H1 (cell line): ENCODE results near the gene RREB1. TPM values are rescaled to one million over a fixed set of nuclear protein-coding genes. Genes with fewer than 3 reads are reported as not detected.

ENCODE experiments used
- CTCF ChIA-PET: fragments of 300-600 bp; sonication (Branson Sonifier 250); formaldehyde crosslinking; loops from one replicate; lab custom pipeline; 2021; ENCODE audit not compliant: partially characterized antibody; lab: Charles Lee
- POLR2A ChIA-PET: fragments of 300-600 bp; sonication (Branson Sonifier 250); formaldehyde crosslinking; loops from one replicate; lab custom pipeline; 2021; ENCODE audit warnings: inconsistent platforms; ENCODE audit not compliant: partially characterized antibody; lab: Charles Lee
- DNase-seq, 2 experiments: peaks; one replicate each; pipeline versions ENCODE4 v3.0.0 to v3.0.0-alpha.2; 2010 to 2022; ENCODE audit warnings: low spot score in 2 of 2, low read depth in 1 of 2, mixed read lengths in 1 of 2
- FAIRE-seq: peaks from 2 replicates; lab custom pipeline; 2011; peaks lifted over from hg19 to GRCh38; lab: Jason Lieb, UNC
- H2AFZ ChIP-seq: 2 replicates; pipeline ENCODE4 v1.8.1; 2012; ENCODE audit warnings: low read length, inconsistent platforms
- H2AK5ac ChIP-seq: 2 replicates; pipeline ENCODE4 v1.6.1; 2013; ENCODE audit warnings: low read depth, low read length
- H2BK120ac ChIP-seq: replicated peaks from 2 replicates; pipeline ENCODE3; 2013; ENCODE audit warnings: low read depth, low read length, inconsistent platforms
- H2BK12ac ChIP-seq: 2 replicates; pipeline ENCODE4 v1.6.1; 2013; ENCODE audit warnings: low read depth, low read length
- H2BK15ac ChIP-seq: 2 replicates; pipeline ENCODE4 v1.6.1; 2013; ENCODE audit warnings: low read length
- H2BK20ac ChIP-seq: 2 replicates; pipeline ENCODE4 v1.6.1; 2013; ENCODE audit warnings: low read length
- H2BK5ac ChIP-seq: 2 replicates; pipeline ENCODE4 v1.6.1; 2013; ENCODE audit warnings: low read depth, low read length
- H3K14ac ChIP-seq: 2 replicates; pipeline ENCODE4 v1.6.1; 2013; ENCODE audit warnings: inconsistent platforms; ENCODE audit not compliant: insufficient read length
- H3K18ac ChIP-seq: 2 replicates; pipeline ENCODE4 v1.6.1; 2013; ENCODE audit warnings: low read length; ENCODE audit errors: extremely low read depth
- H3K23ac ChIP-seq: 2 replicates; pipeline ENCODE4 v1.6.1; 2013; ENCODE audit warnings: inconsistent platforms; ENCODE audit not compliant: insufficient read length
- H3K23me2 ChIP-seq: 2 replicates; pipeline ENCODE4 v1.6.1; 2013; ENCODE audit warnings: low read depth, low read length
- H3K27ac ChIP-seq: 2 replicates; pipeline ENCODE4 v1.6.1; 2011; ENCODE audit warnings: low read depth, low read length, inconsistent platforms
- H3K27me3 ChIP-seq, 4 experiments: replicated peaks in 1 of 4; 1 replicate in 1 of 4; 2 replicates in 3 of 4; pipeline versions ENCODE4 v1.6.1 to v1.8.1; 2011 to 2013; ENCODE audit warnings: low read length in 3 of 4, mild to moderate bottlenecking in 3 of 4, inconsistent platforms in 2 of 4, mixed read lengths in 2 of 4, moderate library complexity in 1 of 4; ENCODE audit not compliant: control insufficient read depth in 3 of 4, insufficient read depth in 3 of 4; ENCODE audit errors: extremely low read depth in 1 of 4
- H3K36me3 ChIP-seq, 4 experiments: 2 replicates each; pipeline versions ENCODE4 v1.6.1 to v1.8.1; 2011 to 2013; ENCODE audit warnings: mild to moderate bottlenecking in 4 of 4, low read length in 3 of 4, moderate library complexity in 2 of 4, control low read depth in 1 of 4, inconsistent platforms in 1 of 4; ENCODE audit not compliant: insufficient read depth in 4 of 4, control insufficient read depth in 2 of 4
- H3K4ac ChIP-seq: replicated peaks from 2 replicates; pipeline ENCODE3; 2013; ENCODE audit warnings: low read length, low read depth, mixed read lengths, inconsistent platforms; ENCODE audit not compliant: insufficient read length
- H3K4me1 ChIP-seq, 4 experiments: replicated peaks in 1 of 4; 1 replicate in 1 of 4; 2 replicates in 3 of 4; pipeline versions ENCODE4 v1.6.1 to v1.8.1; 2011 to 2013; ENCODE audit warnings: low read length in 3 of 4, inconsistent platforms in 2 of 4, mixed read lengths in 1 of 4; ENCODE audit not compliant: insufficient read depth in 4 of 4, control insufficient read depth in 3 of 4
- H3K4me2 ChIP-seq, 2 experiments: 2 replicates each; pipeline versions ENCODE4 v1.6.1 to v1.8.1; 2011 to 2013; ENCODE audit warnings: low read depth in 2 of 2, low read length in 2 of 2, control low read depth in 1 of 2, inconsistent platforms in 1 of 2, mild to moderate bottlenecking in 1 of 2; ENCODE audit not compliant: insufficient read depth in 1 of 2
- H3K4me3 ChIP-seq, 4 experiments: fragments of 200-600, 300-600 bp in 1 of 4; sonication (generic), shearing (Covaris generic), sonication (Bioruptor Twin) in 1 of 4; 2 replicates each; pipeline versions ENCODE4 v1.5.1 to v1.8.1; 2011 to 2016; ENCODE audit warnings: low read length in 4 of 4, low read depth in 3 of 4, control low read depth in 2 of 4, inconsistent platforms in 2 of 4, mild to moderate bottlenecking in 2 of 4, mixed read lengths in 1 of 4, moderate library complexity in 1 of 4; ENCODE audit not compliant: insufficient read depth in 2 of 4; ENCODE audit errors: extremely low read depth in 1 of 4
- H3K56ac ChIP-seq: replicated peaks from 2 replicates; pipeline ENCODE3; 2013; ENCODE audit warnings: low read depth, mild to moderate bottlenecking, mixed read lengths, low read length, inconsistent platforms; ENCODE audit not compliant: insufficient read length
- H3K79me1 ChIP-seq: 2 replicates; pipeline ENCODE4 v1.6.1; 2013; ENCODE audit warnings: low read depth, low read length, control low read depth
- H3K79me2 ChIP-seq, 2 experiments: 2 replicates each; pipeline versions ENCODE4 v1.6.1 to v1.8.1; 2012 to 2013; ENCODE audit warnings: low read length in 2 of 2, mild to moderate bottlenecking in 2 of 2, inconsistent platforms in 1 of 2; ENCODE audit not compliant: insufficient read depth in 2 of 2, control insufficient read depth in 1 of 2
- H3K9ac ChIP-seq, 4 experiments: replicated peaks in 1 of 4; 1 replicate in 1 of 4; 2 replicates in 3 of 4; pipeline versions ENCODE4 v1.6.1 to v1.8.1; 2011 to 2013; ENCODE audit warnings: low read depth in 3 of 4, low read length in 3 of 4, control low read depth in 2 of 4, mild to moderate bottlenecking in 2 of 4, moderate library complexity in 2 of 4, inconsistent platforms in 1 of 4; ENCODE audit errors: extremely low read depth in 1 of 4
- H3K9me3 ChIP-seq, 2 experiments: 2 replicates each; pipeline versions ENCODE4 v1.6.1 to v1.8.1; 2012 to 2013; ENCODE audit warnings: mild to moderate bottlenecking in 2 of 2, moderate library complexity in 2 of 2, control low read depth in 1 of 2, inconsistent platforms in 1 of 2, low read depth in 1 of 2, low read length in 1 of 2, mixed read lengths in 1 of 2; ENCODE audit not compliant: insufficient read depth in 2 of 2
- H4K20me1 ChIP-seq, 2 experiments: replicated peaks in 1 of 2; 2 replicates each; pipeline versions ENCODE3 to v1.8.1; 2011 to 2013; ENCODE audit warnings: inconsistent platforms in 2 of 2, low read length in 2 of 2, mild to moderate bottlenecking in 1 of 2; ENCODE audit not compliant: insufficient read depth in 2 of 2, control insufficient read depth in 1 of 2
- H4K5ac ChIP-seq: 2 replicates; pipeline ENCODE4 v1.6.1; 2013; ENCODE audit warnings: low read length, low read depth, mixed read lengths, inconsistent platforms; ENCODE audit not compliant: insufficient read length
- H4K8ac ChIP-seq: 2 replicates; pipeline ENCODE4 v1.8.0; 2013; ENCODE audit warnings: mild to moderate bottlenecking, moderate library complexity, low read length, inconsistent platforms; ENCODE audit not compliant: insufficient read depth; ENCODE audit errors: extremely low read depth
- H4K91ac ChIP-seq: replicated peaks from 2 replicates; pipeline ENCODE3; 2013; ENCODE audit warnings: low read length, mixed read lengths, inconsistent platforms; ENCODE audit not compliant: insufficient read length
- CHD2 ChIP-seq: IDR thresholded peaks from 2 replicates; pipeline ENCODE4 v1.6.1; 2012; ENCODE audit warnings: low read length, improper control_type of control experiment
- MAFK ChIP-seq: IDR thresholded peaks from 2 replicates; pipeline ENCODE4 v1.6.1; 2012; ENCODE audit warnings: low read depth, mild to moderate bottlenecking, improper control_type of control experiment, low read length
- RFX5 ChIP-seq: IDR thresholded peaks from 2 replicates; pipeline ENCODE4 v1.6.1; 2011; ENCODE audit warnings: low read depth, low read length, improper control_type of control experiment, borderline replicate concordance
- RXRA ChIP-seq: IDR thresholded peaks from 2 replicates; pipeline ENCODE4 v1.6.1; 2011; ENCODE audit warnings: low read depth, mild to moderate bottlenecking, low read length, moderate library complexity; ENCODE audit not compliant: insufficient read depth
- YY1 ChIP-seq: IDR thresholded peaks from 2 replicates; pipeline ENCODE4 v1.6.1; 2011; ENCODE audit warnings: low read depth, mild to moderate bottlenecking, low read length
- WGBS, 2 experiments: shearing (Covaris generic) in 1 of 2; methylation state at CpG; one replicate each; pipeline versions ENCODE4 v1.1.6 to v1.1.7; 2013 to 2015; ENCODE audit warnings: low lambda C conversion rate in 2 of 2, mixed read lengths in 2 of 2, inconsistent platforms in 1 of 2, low coverage in 1 of 2, missing lambda C conversion rate in 1 of 2; ENCODE audit not compliant: insufficient replicate concordance in 2 of 2, insufficient coverage in 1 of 2, insufficient read length in 1 of 2; ENCODE audit errors: extremely low coverage in 1 of 2, missing lambda C conversion rate in 1 of 2; 5-methylcytosine and 5-hydroxymethylcytosine counted together
- polyA plus RNA-seq, 7 experiments: library from polyadenylated mRNA; depleted of rRNA in 3 of 7; stranded (reverse) in 5 of 7; unstranded in 2 of 7; fragments of >200 nt in 5 of 7; fragments of 200-250 nt in 2 of 7; gene quantifications; 1 replicate in 5 of 7; 2 replicates in 1 of 7; 4 replicates in 1 of 7; pipeline versions ENCODE4 v1.2.1 to v1.2.3, GENCODE V29; 2011 to 2013; ENCODE audit warnings: missing spikeins in 2 of 7, mixed read lengths in 2 of 7
- total RNA-seq: library from RNA; stranded (reverse); fragmentation: NEBNext Ultra II Directional; extraction: Animal tissue kit (Norgen Biotek cat#: 25700); gene quantifications from 2 replicates; pipeline ENCODE4 v1.2.1, GENCODE V29; 2021
- TF ChIP-seq, protein P1 (sequence below): IDR thresholded peaks from 2 replicates; pipeline ENCODE4 v1.6.1; 2011; ENCODE audit warnings: low read depth, mild to moderate bottlenecking, low read length; ENCODE audit not compliant: insufficient read depth

RREB1 gene
- total and polyA plus RNA-seq, 2 of the 8 experiments (the other 6 are each of a cell fraction or from before 2014, with no cell fraction given) = 3.9 to 34.7 TPM

DNA sequence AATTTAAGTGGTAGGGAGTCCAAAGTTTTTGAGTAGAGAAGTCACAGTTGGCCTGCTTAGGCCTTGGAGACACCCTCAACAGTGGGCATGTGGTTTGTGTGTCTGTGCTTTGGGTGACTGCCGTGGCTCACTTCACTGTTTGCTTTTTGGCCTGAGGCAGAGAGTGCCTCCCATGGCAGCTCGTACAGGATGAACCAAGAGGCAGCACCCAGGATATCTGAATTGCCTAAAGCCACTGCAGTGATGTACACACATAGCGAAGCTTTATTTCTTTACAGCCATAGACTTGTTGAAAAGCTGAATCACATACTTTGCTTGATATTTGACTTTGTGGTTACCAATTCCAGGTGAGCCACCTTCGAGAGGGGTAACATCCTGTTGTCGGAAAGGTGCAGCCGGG is 21.6 kb downstream of the RREB1 start:
- WGBS, 2 experiments = 93% methylated on average over 6 of the region's 6 CpGs; no CpG with 5 or more reads in 1 of the 2 experiments
- Histone ChIP-seq H3K79me1 (peaks cover 27% of the 10 kb centered on the region), H3K4me2 (no peak overlapping the region), H3K79me2 (peaks cover 0 to 86% of the 10 kb centered on the region in 2 experiments; a peak in 2 of 4 replicates), H2BK120ac (no peak overlapping the region), H3K9ac (no peak overlapping the region), H4K5ac (no peak overlapping the region), H4K20me1 (peaks cover 7 to 9% of the 10 kb centered on the region in 2 experiments), H3K4me3 (no peak overlapping the region), H3K27me3 (no peaks in the 10 kb centered on the region), H2BK5ac (no peak overlapping the region), H3K18ac (no peak overlapping the region), H4K91ac (no peak overlapping the region), H2AFZ (no peak overlapping the region), H2AK5ac (0 out of 2 replicates have a peak overlapping the region, but pooled peaks have one; percentile 15), H3K27ac (no peak overlapping the region), H4K8ac (no peak overlapping the region), H3K4ac (no peak overlapping the region), H2BK15ac (no peak overlapping the region), H2BK20ac (no peak overlapping the region), H3K4me1 (peaks cover 0 to 7% (median 3%) of the 10 kb centered on the region in 4 experiments; a peak in 4 of 7 replicates), H3K14ac (no peak overlapping the region), H3K36me3 (no peaks in the 10 kb centered on the region), H3K9me3 (no peaks in the 10 kb centered on the region), H2BK12ac (no peak overlapping the region), H3K23ac (no peak overlapping the region), H3K23me2 (no peaks in the 10 kb centered on the region), H3K56ac (no peak overlapping the region)
- DNase-seq (no peak), FAIRE-seq (no peak)
- ChIA-PET POLR2A (interaction anchor here (1.2 to 2.1 kb wide), 2 partner anchors 10 to 21 kb away, joined by 4 to 5 read pairs; no protein-coding TSS in a partner anchor), CTCF (interaction anchor here (1.0 to 1.3 kb wide), 2 partner anchors 101 to 367 kb away, joined by 3 to 4 read pairs; no protein-coding TSS in a partner anchor)
- TF ChIP-seq YY1 (no peak), MAFK (no peak), RFX5 (no peak), CHD2 (no peak), RXRA (no peak)
- TF ChIP-seq, protein P1, sequence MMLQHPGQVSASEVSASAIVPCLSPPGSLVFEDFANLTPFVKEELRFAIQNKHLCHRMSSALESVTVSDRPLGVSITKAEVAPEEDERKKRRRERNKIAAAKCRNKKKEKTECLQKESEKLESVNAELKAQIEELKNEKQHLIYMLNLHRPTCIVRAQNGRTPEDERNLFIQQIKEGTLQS = no peak
